ENCODE measurements around the gene CSH2. TPM values are rescaled to one million over a fixed set of nuclear protein-coding genes. Genes with fewer than 3 reads are reported as not detected.
"Not testable (repeated sequence)": the region's sequence is repeated elsewhere in the genome, so short reads cannot be mapped to it uniquely, and the experiment has no call there.

CSH2 gene
- total RNA-seq, 1 experiment from 2014 or later, result not detected

- H3K23me2 ChIP-seq (ENCODE audit: insufficient read length, low read depth, low read length, poor library complexity, severe bottlenecking); H3K27me3 ChIP-seq (ENCODE audit: insufficient read depth, low read length); DNase-seq; H3K56ac ChIP-seq (ENCODE audit: insufficient read length, low read depth, low read length); H3K4me1 ChIP-seq (ENCODE audit: insufficient read depth, low read length); H4K8ac ChIP-seq (replicated peaks; ENCODE audit: insufficient read length, low read depth, low read length); H3K27me3 Mint-ChIP-seq (ENCODE audit: low read depth); H3K23ac ChIP-seq (ENCODE audit: insufficient read length, low read depth, low read length); H3K79me1 ChIP-seq (ENCODE audit: insufficient read depth, low read depth, low read length, poor library complexity, severe bottlenecking); H3K36me3 Mint-ChIP-seq (ENCODE audit: insufficient read depth in 1 of 3, low read depth in 3 of 3); H3K9me3 ChIP-seq (ENCODE audit: control insufficient read depth, low read depth, low read length); H2BK12ac ChIP-seq (ENCODE audit: insufficient read length, low read depth, low read length); H3T11ph ChIP-seq (ENCODE audit: low read length); H3K27ac Mint-ChIP-seq; H2AK5ac ChIP-seq (ENCODE audit: insufficient read length, low read length); H4K20me1 ChIP-seq (ENCODE audit: control insufficient read depth, insufficient read depth, insufficient read length); H2AFZ ChIP-seq (ENCODE audit: low read length); H3K79me2 ChIP-seq (ENCODE audit: insufficient read depth, low read length); H3K14ac ChIP-seq (ENCODE audit: insufficient read depth, low read length); H3K18ac ChIP-seq (ENCODE audit: insufficient read length, low read depth, low read length); H4K5ac ChIP-seq (ENCODE audit: insufficient read length, low read depth, low read length); H3K27ac ChIP-seq (ENCODE audit: insufficient read length, low read depth, low read length); H3K4me3 Mint-ChIP-seq; H2BK120ac ChIP-seq (ENCODE audit: low read depth, low read length, poor library complexity, severe bottlenecking); H2BK15ac ChIP-seq (ENCODE audit: low read depth, low read length); H3K4me2 ChIP-seq (ENCODE audit: insufficient read depth, insufficient read length, low read length); H2BK5ac ChIP-seq (ENCODE audit: insufficient read length, low read length); H3K4ac ChIP-seq (ENCODE audit: low read depth, low read length); H4K91ac ChIP-seq (ENCODE audit: insufficient read length, low read depth, low read length); H3K9me3 Mint-ChIP-seq; H3K4me1 Mint-ChIP-seq; H2BK20ac ChIP-seq (ENCODE audit: low read depth, low read length, poor library complexity, severe bottlenecking); H3K9ac ChIP-seq (ENCODE audit: extremely low read depth, insufficient read length, low read length): not testable (repeated sequence)
- TF ChIP-seq CTCF (conservative IDR thresholded peaks at IDR 0.05), result peak; percentile 58; the same call in 2 of the 3 replicates
- WGBS (ENCODE audit: extremely low coverage, insufficient read length, low lambda C conversion rate), result no CpG with 5 or more reads among the region's 9 CpGs
Measured at GRCh38 chr17:63869491-63870291, 3.8 kb downstream of the CSH2 start.

GRCh38 chr17:63866625-63867024 is 6.9 kb downstream of the CSH2 start:
- not testable (repeated sequence) for H3T11ph ChIP-seq (ENCODE audit: low read length); H3K23ac ChIP-seq (ENCODE audit: insufficient read length, low read depth, low read length); H3K56ac ChIP-seq (ENCODE audit: insufficient read length, low read depth, low read length); H3K9me3 ChIP-seq (ENCODE audit: control insufficient read depth, low read depth, low read length); H3K9ac ChIP-seq (ENCODE audit: extremely low read depth, insufficient read length, low read length); H3K27ac ChIP-seq (ENCODE audit: insufficient read length, low read depth, low read length); H3K36me3 Mint-ChIP-seq (ENCODE audit: insufficient read depth in 1 of 3, low read depth in 3 of 3); H4K8ac ChIP-seq (replicated peaks; ENCODE audit: insufficient read length, low read depth, low read length); H4K91ac ChIP-seq (ENCODE audit: insufficient read length, low read depth, low read length); H3K18ac ChIP-seq (ENCODE audit: insufficient read length, low read depth, low read length); H3K4me2 ChIP-seq (ENCODE audit: insufficient read depth, insufficient read length, low read length); H2BK15ac ChIP-seq (ENCODE audit: low read depth, low read length); H4K20me1 ChIP-seq (ENCODE audit: control insufficient read depth, insufficient read depth, insufficient read length); H3K79me2 ChIP-seq (ENCODE audit: insufficient read depth, low read length); H3K27me3 ChIP-seq (ENCODE audit: insufficient read depth, low read length); H4K5ac ChIP-seq (ENCODE audit: insufficient read length, low read depth, low read length); H2BK5ac ChIP-seq (ENCODE audit: insufficient read length, low read length); H2BK20ac ChIP-seq (ENCODE audit: low read depth, low read length, poor library complexity, severe bottlenecking); H2BK120ac ChIP-seq (ENCODE audit: low read depth, low read length, poor library complexity, severe bottlenecking); H2AK5ac ChIP-seq (ENCODE audit: insufficient read length, low read length); H3K4me3 Mint-ChIP-seq; H2AFZ ChIP-seq (ENCODE audit: low read length); H3K9me3 Mint-ChIP-seq; H3K27ac Mint-ChIP-seq; H3K4ac ChIP-seq (ENCODE audit: low read depth, low read length); H3K79me1 ChIP-seq (ENCODE audit: insufficient read depth, low read depth, low read length, poor library complexity, severe bottlenecking); H3K27me3 Mint-ChIP-seq (ENCODE audit: low read depth); H3K4me1 Mint-ChIP-seq; H3K23me2 ChIP-seq (ENCODE audit: insufficient read length, low read depth, low read length, poor library complexity, severe bottlenecking); H2BK12ac ChIP-seq (ENCODE audit: insufficient read length, low read depth, low read length); H3K4me1 ChIP-seq (ENCODE audit: insufficient read depth, low read length); H3K14ac ChIP-seq (ENCODE audit: insufficient read depth, low read length)
- DNase-seq, result peak; percentile 73
- WGBS (ENCODE audit: extremely low coverage, insufficient read length, low lambda C conversion rate), result no CpG with 5 or more reads among the region's 7 CpGs

All from H9 (cell line).